SK-N-SH (cell line): ENCODE results near the gene BAIAP2.

Source experiments
- CHD2 ChIP-seq: fragments of 150-350 bp; IDR thresholded peaks from 2 replicates; pipeline ENCODE4 v1.6.1; 2018; ENCODE audit warnings: low read length; ENCODE audit not compliant: partially characterized antibody
- CTCF ChIP-seq: fragments of 200-600 bp; sonication (generic); IDR thresholded peaks from 2 replicates; pipeline ENCODE4 v1.6.1; 2017; ENCODE audit warnings: antibody characterized with exemption, mild to moderate bottlenecking, moderate library complexity
- EP300 ChIP-seq, 2 experiments: IDR thresholded peaks; 2 replicates each; pipeline versions ENCODE4 v1.4.0 to v1.6.1; 2012; ENCODE audit warnings: borderline replicate concordance in 1 of 2, low read depth in 1 of 2, low read length in 1 of 2
- EZH2phosphoT487 ChIP-seq: fragments of 200-600 bp; sonication (generic); IDR thresholded peaks from 2 replicates; pipeline ENCODE4 v1.6.1; 2017; ENCODE audit warnings: low read depth, mixed run types, mild to moderate bottlenecking, antibody characterized with exemption, moderate library complexity, borderline replicate concordance
- IRF3 ChIP-seq: fragments of 150-350 bp; IDR thresholded peaks from 2 replicates; pipeline ENCODE4 v1.6.1; 2016; ENCODE audit warnings: mild to moderate bottlenecking, low read depth, low read length
- MEF2A ChIP-seq: IDR thresholded peaks from 2 replicates; pipeline ENCODE4 v1.4.0; 2012; ENCODE audit warnings: low read depth, borderline replicate concordance
- MXI1 ChIP-seq: IDR thresholded peaks from 2 replicates; pipeline ENCODE4 v1.6.1; 2012; ENCODE audit warnings: mild to moderate bottlenecking, low read depth, low read length, improper control_type of control experiment
- NFIC ChIP-seq: IDR thresholded peaks from 2 replicates; pipeline ENCODE4 v1.4.0; 2012; ENCODE audit warnings: borderline replicate concordance
- POLR2AphosphoS5 ChIP-seq: IDR thresholded peaks from 2 replicates; pipeline ENCODE4 v1.6.1; 2012; ENCODE audit warnings: low read depth, low read length
- RAD21 ChIP-seq: IDR thresholded peaks from 2 replicates; pipeline ENCODE4 v1.6.1; 2012; ENCODE audit warnings: mild to moderate bottlenecking, low read length
- REST ChIP-seq: IDR thresholded peaks from 2 replicates; pipeline ENCODE4 v1.6.1; 2012; ENCODE audit warnings: mild to moderate bottlenecking, low read depth, low read length, moderate library complexity
- TEAD4 ChIP-seq: IDR thresholded peaks from 2 replicates; pipeline ENCODE4 v1.4.0; 2012; ENCODE audit warnings: mild to moderate bottlenecking, borderline replicate concordance; ENCODE audit not compliant: insufficient read depth
- USF1 ChIP-seq: IDR thresholded peaks from 2 replicates; pipeline ENCODE4 v1.4.0; 2012; ENCODE audit warnings: low read depth, borderline replicate concordance

- TF ChIP-seq MXI1 (no peak), EZH2phosphoT487 (no peak), REST (no peak), RAD21 (no peak), TEAD4 (no peak), USF1 (no peak), POLR2AphosphoS5 (no peak), EP300 (IDR thresholded peaks at IDR 0.05; ENCODE audit: borderline replicate concordance in 1 of 2, low read depth in 1 of 2, low read length in 1 of 2) (no peak), NFIC (no peak), CTCF (no peak), IRF3 (no peak), CHD2 (no peak), MEF2A (no peak)
These were observed 67.4 kb downstream of the BAIAP2 start for GRCh38 chr17:81102352-81102751.
